ENCODE data around the gene LDHAL6B.

LDHAL6B gene

DNA sequence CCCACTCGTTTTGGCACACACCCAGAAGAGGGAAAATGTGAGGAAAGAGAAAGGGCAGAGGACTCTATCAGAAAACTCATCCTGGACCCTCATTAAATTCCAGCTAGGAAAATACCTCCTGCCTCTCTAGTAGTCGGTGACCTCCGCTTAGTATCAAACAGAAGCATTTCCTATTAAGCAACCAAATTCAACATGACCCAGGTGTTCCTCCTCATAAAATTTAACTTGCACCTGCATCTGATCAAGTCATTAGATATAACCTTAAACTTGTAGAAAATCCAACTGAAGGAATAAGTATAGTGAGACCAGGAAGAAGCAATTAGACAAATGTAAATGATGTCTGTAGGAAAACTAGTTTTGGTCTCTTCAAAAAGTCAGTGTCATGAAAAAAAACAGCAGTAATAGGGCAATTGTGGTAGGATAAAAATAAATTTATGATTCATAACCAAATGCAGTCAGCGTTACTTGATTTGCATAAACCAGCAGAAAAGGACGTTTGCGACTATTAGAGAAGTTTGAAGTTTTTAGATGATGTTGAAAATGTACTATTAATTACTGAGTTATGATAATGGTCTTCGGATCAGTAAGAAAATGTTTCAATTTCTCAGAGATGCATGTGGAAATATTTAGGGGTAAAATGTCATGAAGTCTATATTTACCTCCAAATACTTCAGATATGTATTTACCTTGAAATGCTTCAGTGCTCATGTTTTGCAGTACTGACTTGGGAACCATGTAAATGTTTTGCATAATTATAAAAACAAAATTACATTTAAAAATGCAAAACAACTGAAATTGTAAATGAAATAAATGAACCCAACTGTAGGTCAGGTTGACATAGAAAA is 44.6 kb downstream of the LDHAL6B start:
- DNase-seq (ENCODE audit: low spot score) = no peak

DNA sequence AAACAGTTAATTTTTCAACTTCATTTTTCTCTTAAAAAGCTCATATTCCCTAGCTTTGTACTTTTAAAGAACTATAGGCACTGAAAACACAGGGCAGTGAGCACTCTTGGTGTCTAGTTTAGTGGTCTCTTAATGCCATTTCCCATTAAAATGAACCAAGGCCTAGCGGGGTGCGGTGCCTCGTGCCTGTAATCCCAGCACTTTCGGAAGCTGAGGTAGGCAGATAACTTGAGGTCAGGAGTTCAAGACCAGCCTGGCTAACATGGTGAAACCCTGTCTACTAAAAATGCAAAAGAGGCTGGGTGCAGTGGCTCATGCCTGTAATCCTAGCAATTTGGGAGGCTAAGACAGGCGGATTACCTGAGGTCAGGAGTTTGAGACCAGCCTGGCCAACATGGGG is 45.5 kb downstream of the LDHAL6B start:
- DNase-seq (ENCODE audit: low spot score) = no peak

DNA sequence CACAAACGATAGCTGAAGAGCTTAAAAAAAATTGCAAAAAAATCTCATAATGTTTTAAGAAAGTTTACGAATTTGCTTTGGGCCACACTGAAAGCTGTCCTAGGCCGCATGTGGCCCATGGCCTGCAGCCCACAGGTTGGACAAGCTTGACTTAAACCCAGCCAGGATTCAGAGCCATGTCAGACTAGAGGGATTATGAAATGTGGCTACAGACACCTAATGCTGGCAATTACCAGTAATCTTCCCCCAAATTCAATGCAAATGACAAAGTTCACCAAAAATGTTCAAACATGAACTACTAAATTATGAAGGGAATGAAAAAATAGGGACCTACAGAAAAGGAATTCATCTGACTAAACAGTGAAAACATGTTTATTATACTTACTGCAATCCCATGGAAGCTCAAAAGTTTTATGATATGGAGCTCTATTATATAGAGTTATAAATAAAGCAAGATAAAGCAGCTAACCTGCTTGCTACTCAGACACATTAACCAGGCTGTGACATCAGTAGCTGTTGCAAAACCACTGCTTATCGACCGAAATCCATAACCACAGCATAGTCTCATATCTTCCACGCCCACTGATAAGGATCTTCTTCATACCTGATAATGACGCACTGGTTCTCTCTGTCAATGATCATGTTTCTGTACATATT is 49.2 kb downstream of the LDHAL6B start:
- DNase-seq (ENCODE audit: low spot score) = peak; percentile 23

DNA sequence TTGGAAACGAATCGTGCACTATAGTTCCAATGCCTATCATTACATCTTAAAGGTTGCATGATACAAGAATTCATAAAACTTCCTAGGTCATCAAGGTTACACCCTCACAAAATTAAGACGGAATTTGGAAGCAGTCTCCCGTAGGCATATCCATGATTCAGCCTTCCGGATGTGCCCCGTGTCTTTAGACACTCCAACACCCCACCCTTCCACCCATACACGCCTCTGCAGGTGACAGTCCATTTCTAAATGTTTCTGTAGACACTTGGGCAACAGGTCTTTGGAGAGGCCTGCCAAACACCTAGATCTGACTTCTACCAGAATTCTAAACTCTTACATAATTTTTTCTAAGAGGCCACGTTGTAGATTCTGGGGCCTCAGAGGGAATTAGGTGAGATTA is 49.8 kb downstream of the LDHAL6B start:
- DNase-seq (ENCODE audit: low spot score) = no peak

DNA sequence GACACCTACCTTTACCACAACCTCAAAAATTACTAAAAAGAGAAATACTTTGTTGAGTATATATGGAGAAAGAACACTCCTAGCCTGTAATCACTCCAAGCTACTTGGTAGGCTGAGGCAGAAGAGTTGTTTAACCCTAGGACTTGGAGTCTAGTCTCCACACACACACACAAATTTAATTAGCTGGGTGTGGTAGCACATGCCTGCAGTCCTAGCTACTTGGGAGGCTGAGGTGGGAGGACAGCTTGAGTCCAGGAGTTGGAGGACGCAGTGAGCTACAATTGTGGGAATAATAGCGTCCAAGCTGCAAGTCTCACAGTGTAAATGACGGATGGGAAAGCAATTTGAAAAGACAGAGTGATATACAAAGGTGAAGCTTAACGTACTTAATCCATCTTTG is 50.5 kb downstream of the LDHAL6B start:
- DNase-seq (ENCODE audit: low spot score) = no peak
